H9 (cell line): Measurements from ENCODE around the gene SKIL. TPM values are rescaled to one million over a fixed set of nuclear protein-coding genes. Genes with fewer than 3 reads are reported as not detected.

Source experiments
- DNase-seq: peaks from one replicate; pipeline ENCODE4 v3.0.0-alpha.2; 2017
- H2AFZ ChIP-seq: one replicate; pipeline ENCODE4 v1.6.1; 2013; ENCODE audit warnings: mild to moderate bottlenecking, low read length, control low read depth, moderate library complexity
- H2AK5ac ChIP-seq: 2 replicates; pipeline ENCODE4 v1.6.1; 2013; ENCODE audit warnings: low read length, control low read depth, mixed read lengths; ENCODE audit not compliant: insufficient read length
- H2BK120ac ChIP-seq: one replicate; pipeline ENCODE4 v1.6.1; 2013; ENCODE audit warnings: low read depth, mild to moderate bottlenecking, low read length, control low read depth, inconsistent platforms; ENCODE audit not compliant: poor library complexity, severe bottlenecking
- H2BK12ac ChIP-seq: 2 replicates; pipeline ENCODE4 v1.6.1; 2013; ENCODE audit warnings: low read length, control low read depth, mixed read lengths, low read depth; ENCODE audit not compliant: insufficient read length
- H2BK15ac ChIP-seq: 2 replicates; pipeline ENCODE4 v1.6.1; 2013; ENCODE audit warnings: low read depth, low read length, control low read depth
- H2BK20ac ChIP-seq: one replicate; pipeline ENCODE4 v1.6.1; 2013; ENCODE audit warnings: low read depth, mild to moderate bottlenecking, low read length, control low read depth, inconsistent platforms; ENCODE audit not compliant: poor library complexity, severe bottlenecking
- H2BK5ac ChIP-seq: 2 replicates; pipeline ENCODE4 v1.6.1; 2013; ENCODE audit warnings: low read length, control low read depth, mixed read lengths; ENCODE audit not compliant: insufficient read length
- H3K14ac ChIP-seq: 2 replicates; pipeline ENCODE4 v1.6.1; 2013; ENCODE audit warnings: low read length, control low read depth; ENCODE audit not compliant: insufficient read depth
- H3K18ac ChIP-seq: 2 replicates; pipeline ENCODE4 v1.6.1; 2013; ENCODE audit warnings: low read depth, mild to moderate bottlenecking, mixed read lengths, low read length, control low read depth; ENCODE audit not compliant: insufficient read length
- H3K23ac ChIP-seq: 2 replicates; pipeline ENCODE4 v1.6.1; 2013; ENCODE audit warnings: low read length, control low read depth, mixed read lengths, low read depth; ENCODE audit not compliant: insufficient read length
- H3K23me2 ChIP-seq: 2 replicates; pipeline ENCODE4 v1.6.1; 2013; ENCODE audit warnings: low read depth, mild to moderate bottlenecking, mixed read lengths, low read length, control low read depth; ENCODE audit not compliant: insufficient read length, poor library complexity, severe bottlenecking
- H3K27ac ChIP-seq: 2 replicates; pipeline ENCODE4 v1.5.1; 2013; ENCODE audit warnings: low read length, control low read depth, mixed read lengths, low read depth; ENCODE audit not compliant: insufficient read length
- H3K27me3 ChIP-seq: 2 replicates; pipeline ENCODE4 v1.6.1; 2013; ENCODE audit warnings: low read length, control low read depth, inconsistent platforms; ENCODE audit not compliant: insufficient read depth
- H3K4ac ChIP-seq: 2 replicates; pipeline ENCODE4 v1.6.1; 2013; ENCODE audit warnings: low read depth, mild to moderate bottlenecking, control low read depth, inconsistent platforms, low read length, moderate library complexity
- H3K4me1 ChIP-seq: 2 replicates; pipeline ENCODE4 v1.6.1; 2013; ENCODE audit warnings: low read length, control low read depth, inconsistent platforms; ENCODE audit not compliant: insufficient read depth
- H3K4me2 ChIP-seq: 2 replicates; pipeline ENCODE4 v1.6.1; 2013; ENCODE audit warnings: low read length, control low read depth, mixed read lengths; ENCODE audit not compliant: insufficient read length, insufficient read depth
- H3K56ac ChIP-seq: 2 replicates; pipeline ENCODE4 v1.6.1; 2013; ENCODE audit warnings: low read depth, mild to moderate bottlenecking, mixed read lengths, low read length, control low read depth; ENCODE audit not compliant: insufficient read length
- H3K79me1 ChIP-seq: 2 replicates; pipeline ENCODE4 v1.6.1; 2013; ENCODE audit warnings: low read depth, mild to moderate bottlenecking, moderate library complexity, low read length, control low read depth, inconsistent platforms; ENCODE audit not compliant: insufficient read depth, poor library complexity, severe bottlenecking
- H3K79me2 ChIP-seq: 2 replicates; pipeline ENCODE4 v1.6.1; 2013; ENCODE audit warnings: low read length, control low read depth, inconsistent platforms; ENCODE audit not compliant: insufficient read depth
- H3K9ac ChIP-seq: 2 replicates; pipeline ENCODE4 v1.6.1; 2013; ENCODE audit warnings: low read length, control low read depth, mixed read lengths; ENCODE audit not compliant: insufficient read length; ENCODE audit errors: extremely low read depth
- H3K9me3 ChIP-seq: one replicate; pipeline ENCODE4 v1.6.1; 2013; ENCODE audit warnings: low read depth, low read length, inconsistent platforms; ENCODE audit not compliant: control insufficient read depth
- H3T11ph ChIP-seq: one replicate; pipeline ENCODE4 v1.6.1; 2013; ENCODE audit warnings: mild to moderate bottlenecking, low read length, control low read depth, inconsistent platforms
- H4K20me1 ChIP-seq: one replicate; pipeline ENCODE4 v1.6.1; 2013; ENCODE audit not compliant: control insufficient read depth, insufficient read length, insufficient read depth
- H4K5ac ChIP-seq: 2 replicates; pipeline ENCODE4 v1.6.1; 2013; ENCODE audit warnings: low read depth, mild to moderate bottlenecking, mixed read lengths, low read length, control low read depth; ENCODE audit not compliant: insufficient read length
- H4K8ac ChIP-seq: replicated peaks from 2 replicates; pipeline ENCODE4 v1.6.1; 2013; ENCODE audit warnings: low read length, control low read depth, mixed read lengths, low read depth; ENCODE audit not compliant: insufficient read length
- H4K91ac ChIP-seq: 2 replicates; pipeline ENCODE4 v1.6.1; 2013; ENCODE audit warnings: low read depth, mild to moderate bottlenecking, moderate library complexity, mixed read lengths, low read length, control low read depth; ENCODE audit not compliant: insufficient read length
- H3K27ac Mint-ChIP-seq, 3 experiments: 2 replicates in 2 of 3; 3 replicates in 1 of 3; pipeline ENCODE4 v1.8.0; 2020 to 2021; ENCODE audit warnings: mixed read lengths in 3 of 3, mild to moderate bottlenecking in 1 of 3, moderate library complexity in 1 of 3
- H3K27me3 Mint-ChIP-seq: 2 replicates; pipeline ENCODE4 v1.8.0; 2021; ENCODE audit warnings: low read depth, mild to moderate bottlenecking, moderate library complexity, mixed read lengths
- H3K36me3 Mint-ChIP-seq, 3 experiments: 2 replicates in 2 of 3; 3 replicates in 1 of 3; pipeline ENCODE4 v1.8.0; 2020 to 2021; ENCODE audit warnings: low read depth in 3 of 3, mixed read lengths in 3 of 3; ENCODE audit not compliant: insufficient read depth in 1 of 3
- H3K4me1 Mint-ChIP-seq, 2 experiments: 2 replicates each; pipeline ENCODE4 v1.8.0; 2020; ENCODE audit warnings: mixed read lengths in 2 of 2
- H3K4me3 Mint-ChIP-seq, 2 experiments: 2 replicates in 1 of 2; 3 replicates in 1 of 2; pipeline ENCODE4 v1.8.0; 2020 to 2021; ENCODE audit warnings: mild to moderate bottlenecking in 2 of 2, mixed read lengths in 2 of 2, moderate library complexity in 1 of 2
- H3K9me3 Mint-ChIP-seq, 2 experiments: 2 replicates in 1 of 2; 3 replicates in 1 of 2; pipeline ENCODE4 v1.8.0; 2020; ENCODE audit warnings: mild to moderate bottlenecking in 2 of 2, mixed read lengths in 2 of 2, moderate library complexity in 1 of 2
- CTCF ChIP-seq: fragments of 200-600 bp; sonication (generic); conservative IDR thresholded peaks from 3 replicates; pipeline ENCODE4 v1.8.0; 2021; ENCODE audit warnings: antibody characterized with exemption, mild to moderate bottlenecking
- WGBS: extraction: QIAGEN DNeasy Blood & Tissue Kit; methylation state at CpG from one replicate; pipeline ENCODE4 v1.1.7; 2013; ENCODE audit warnings: missing lambda C conversion rate, low lambda C conversion rate, mixed read lengths; ENCODE audit not compliant: insufficient read length; ENCODE audit errors: extremely low coverage; 5-methylcytosine and 5-hydroxymethylcytosine counted together
- total RNA-seq: library from RNA; stranded (reverse); gene quantifications from 2 replicates; pipeline ENCODE4 v1.2.1, GENCODE V29; 2021

Gene SKIL
- total RNA-seq, 1 experiment from 2014 or later, result 170 TPM

DNA sequence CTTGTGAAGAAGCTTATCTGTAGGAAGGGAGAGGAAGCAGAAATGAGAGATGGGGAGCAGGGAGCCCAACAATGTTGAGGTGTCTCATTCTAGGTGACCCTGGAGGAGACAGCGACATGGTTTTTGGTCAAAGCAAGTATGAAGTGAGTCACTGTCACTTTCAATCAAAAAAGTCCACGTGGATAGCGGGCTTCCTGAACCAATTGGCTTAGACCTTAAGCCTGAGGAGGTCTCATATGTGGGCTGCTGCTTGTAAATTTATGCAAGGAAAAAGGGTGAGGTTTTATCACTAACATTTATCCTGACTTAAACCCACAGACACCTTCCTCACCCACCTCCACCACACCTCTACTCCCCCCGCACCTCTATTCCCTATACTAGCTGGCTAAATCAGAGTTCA lies 83.9 kb downstream of the SKIL start:
- no peak overlapping the region for H4K91ac ChIP-seq
- H3K56ac ChIP-seq, result no peak overlapping the region
- no peak overlapping the region for H2BK20ac ChIP-seq
- TF ChIP-seq CTCF, result no peak
- no peak overlapping the region for H2AFZ ChIP-seq
- H3K4me2 ChIP-seq, result no peak overlapping the region
- H2BK15ac ChIP-seq, result no peak overlapping the region
- H3K27me3 ChIP-seq, result no peaks in the 10 kb centered on the region
- Mint-ChIP-seq H3K36me3 (no peaks in the 10 kb centered on the region; a peak in 1 of 7 replicates), H3K4me1 (peaks cover 9 to 13% of the 10 kb centered on the region in 2 experiments), H3K27me3 (peaks cover 4% of the 10 kb centered on the region; the same call in 1 of the 2 replicates), H3K9me3 (no peaks in the 10 kb centered on the region), H3K4me3 (no peak overlapping the region), H3K27ac (no peak overlapping the region)
- DNase-seq, result no peak
- H3K14ac ChIP-seq, result no peak overlapping the region
- no peak overlapping the region for H3K27ac ChIP-seq
- H3T11ph ChIP-seq, result no peak overlapping the region
- no peak overlapping the region for H3K18ac ChIP-seq
- no peak overlapping the region for H2AK5ac ChIP-seq
- peaks cover 3% of the 10 kb centered on the region; the same call in 1 of the 2 replicates for H3K4me1 ChIP-seq
- no peak overlapping the region for H3K4ac ChIP-seq
- H4K5ac ChIP-seq, result no peak overlapping the region
- no peak overlapping the region for H2BK120ac ChIP-seq
- H3K79me1 ChIP-seq, result no peaks in the 10 kb centered on the region
- H4K8ac ChIP-seq, result no peak overlapping the region
- H2BK12ac ChIP-seq, result no peak overlapping the region
- no peaks in the 10 kb centered on the region for H3K23me2 ChIP-seq
- H3K79me2 ChIP-seq, result no peaks in the 10 kb centered on the region; the same call in 1 of the 2 replicates
- H3K9ac ChIP-seq, result no peak overlapping the region
- no CpG with 5 or more reads among the region's 4 CpGs for WGBS
- no peaks in the 10 kb centered on the region for H3K9me3 ChIP-seq
- no peaks in the 10 kb centered on the region for H4K20me1 ChIP-seq
- H2BK5ac ChIP-seq, result no peak overlapping the region
- H3K23ac ChIP-seq, result no peak overlapping the region
